Liver (tissue), 3 donors: ENCODE data around the gene ABCB6.

Source experiments
- EGR1 ChIP-seq, 2 donors: IDR thresholded peaks; 2 replicates each; pipeline ENCODE4 v1.6.1; 2016 to 2018; ENCODE audit warnings: antibody characterized with exemption in 2 of 2, low read depth in 2 of 2
- FOXA1 ChIP-seq: IDR thresholded peaks from 2 replicates; pipeline ENCODE4 v1.6.1; 2016; ENCODE audit warnings: antibody characterized with exemption
- GABPA ChIP-seq, 2 donors: IDR thresholded peaks in 1 of 2; conservative IDR thresholded peaks in 1 of 2; 2 replicates each; pipeline ENCODE4 v1.6.1; 2016; ENCODE audit warnings: antibody characterized with exemption in 2 of 2, mild to moderate bottlenecking in 1 of 2, moderate library complexity in 1 of 2
- HNF4A ChIP-seq, 2 donors: conservative IDR thresholded peaks; 2 replicates each; pipeline ENCODE4 v1.6.1; 2016; ENCODE audit warnings: antibody characterized with exemption in 2 of 2, mild to moderate bottlenecking in 2 of 2
- JUND ChIP-seq, 2 donors: IDR thresholded peaks; 2 replicates each; pipeline ENCODE4 v1.6.1; 2016; ENCODE audit warnings: antibody characterized with exemption in 2 of 2
- MAX ChIP-seq: IDR thresholded peaks from 2 replicates; pipeline ENCODE4 v1.6.1; 2016; ENCODE audit warnings: antibody characterized with exemption
- RAD21 ChIP-seq, 2 donors: IDR thresholded peaks; 2 replicates each; pipeline ENCODE4 v1.6.1; 2016; ENCODE audit warnings: antibody characterized with exemption in 2 of 2, mild to moderate bottlenecking in 2 of 2
- SP1 ChIP-seq: IDR thresholded peaks from 2 replicates; pipeline ENCODE4 v1.6.1; 2018; ENCODE audit warnings: antibody characterized with exemption, mild to moderate bottlenecking
- TAF1 ChIP-seq: conservative IDR thresholded peaks from 2 replicates; pipeline ENCODE4 v1.6.1; 2016; ENCODE audit warnings: antibody characterized with exemption, mild to moderate bottlenecking
- YY1 ChIP-seq: IDR thresholded peaks from 2 replicates; pipeline ENCODE4 v1.6.1; 2016; ENCODE audit warnings: antibody characterized with exemption, mild to moderate bottlenecking
- TF ChIP-seq, protein P1 (sequence below): fragments of 150-350 bp; IDR thresholded peaks from 2 replicates; pipeline ENCODE4 v1.5.1; 2017; ENCODE audit warnings: improper control_type of control experiment, low read depth, low read length; ENCODE audit not compliant: missing input control
- TF ChIP-seq, protein P2 (sequence below): IDR thresholded peaks from 2 replicates; pipeline ENCODE4 v1.6.1; 2016; ENCODE audit warnings: antibody characterized with exemption
- TF ChIP-seq, protein P3 (sequence below): IDR thresholded peaks from 2 replicates; pipeline ENCODE4 v1.6.1; 2016; ENCODE audit warnings: antibody characterized with exemption, mild to moderate bottlenecking
- TF ChIP-seq, protein P4 (sequence below): IDR thresholded peaks from 2 replicates; pipeline ENCODE4 v1.6.1; 2016; ENCODE audit warnings: antibody characterized with exemption
- donor health status: healthy.
- donor health status: healthy.

DNA sequence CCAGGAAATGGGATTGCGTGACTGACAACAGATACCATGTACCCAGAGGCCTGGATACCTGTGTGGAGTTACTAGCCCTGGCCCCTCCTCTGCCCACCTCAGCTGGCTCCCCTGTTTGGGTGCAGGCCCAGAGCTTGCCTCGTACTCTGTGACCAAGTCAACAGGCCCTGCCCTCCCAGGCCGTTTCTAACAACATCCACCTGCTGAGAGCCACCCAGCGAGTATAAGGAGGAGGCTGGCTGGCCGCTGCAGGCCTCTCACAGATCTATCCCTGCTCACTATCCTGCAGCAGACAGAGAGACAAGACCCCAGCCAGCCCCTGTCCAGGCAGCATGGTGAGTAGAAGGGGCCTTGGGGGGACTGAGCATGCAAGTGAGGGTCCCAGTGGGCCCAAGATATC lies 47.5 kb upstream of the ABCB6 start:
- TF ChIP-seq, protein P1, sequence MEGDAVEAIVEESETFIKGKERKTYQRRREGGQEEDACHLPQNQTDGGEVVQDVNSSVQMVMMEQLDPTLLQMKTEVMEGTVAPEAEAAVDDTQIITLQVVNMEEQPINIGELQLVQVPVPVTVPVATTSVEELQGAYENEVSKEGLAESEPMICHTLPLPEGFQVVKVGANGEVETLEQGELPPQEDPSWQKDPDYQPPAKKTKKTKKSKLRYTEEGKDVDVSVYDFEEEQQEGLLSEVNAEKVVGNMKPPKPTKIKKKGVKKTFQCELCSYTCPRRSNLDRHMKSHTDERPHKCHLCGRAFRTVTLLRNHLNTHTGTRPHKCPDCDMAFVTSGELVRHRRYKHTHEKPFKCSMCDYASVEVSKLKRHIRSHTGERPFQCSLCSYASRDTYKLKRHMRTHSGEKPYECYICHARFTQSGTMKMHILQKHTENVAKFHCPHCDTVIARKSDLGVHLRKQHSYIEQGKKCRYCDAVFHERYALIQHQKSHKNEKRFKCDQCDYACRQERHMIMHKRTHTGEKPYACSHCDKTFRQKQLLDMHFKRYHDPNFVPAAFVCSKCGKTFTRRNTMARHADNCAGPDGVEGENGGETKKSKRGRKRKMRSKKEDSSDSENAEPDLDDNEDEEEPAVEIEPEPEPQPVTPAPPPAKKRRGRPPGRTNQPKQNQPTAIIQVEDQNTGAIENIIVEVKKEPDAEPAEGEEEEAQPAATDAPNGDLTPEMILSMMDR: no peak
- TF ChIP-seq, protein P2, sequence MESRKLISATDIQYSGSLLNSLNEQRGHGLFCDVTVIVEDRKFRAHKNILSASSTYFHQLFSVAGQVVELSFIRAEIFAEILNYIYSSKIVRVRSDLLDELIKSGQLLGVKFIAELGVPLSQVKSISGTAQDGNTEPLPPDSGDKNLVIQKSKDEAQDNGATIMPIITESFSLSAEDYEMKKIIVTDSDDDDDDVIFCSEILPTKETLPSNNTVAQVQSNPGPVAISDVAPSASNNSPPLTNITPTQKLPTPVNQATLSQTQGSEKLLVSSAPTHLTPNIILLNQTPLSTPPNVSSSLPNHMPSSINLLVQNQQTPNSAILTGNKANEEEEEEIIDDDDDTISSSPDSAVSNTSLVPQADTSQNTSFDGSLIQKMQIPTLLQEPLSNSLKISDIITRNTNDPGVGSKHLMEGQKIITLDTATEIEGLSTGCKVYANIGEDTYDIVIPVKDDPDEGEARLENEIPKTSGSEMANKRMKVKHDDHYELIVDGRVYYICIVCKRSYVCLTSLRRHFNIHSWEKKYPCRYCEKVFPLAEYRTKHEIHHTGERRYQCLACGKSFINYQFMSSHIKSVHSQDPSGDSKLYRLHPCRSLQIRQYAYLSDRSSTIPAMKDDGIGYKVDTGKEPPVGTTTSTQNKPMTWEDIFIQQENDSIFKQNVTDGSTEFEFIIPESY: no peak
- no peak for TF ChIP-seq RAD21 (IDR thresholded peaks at IDR 0.05)
- TF ChIP-seq, protein P3, sequence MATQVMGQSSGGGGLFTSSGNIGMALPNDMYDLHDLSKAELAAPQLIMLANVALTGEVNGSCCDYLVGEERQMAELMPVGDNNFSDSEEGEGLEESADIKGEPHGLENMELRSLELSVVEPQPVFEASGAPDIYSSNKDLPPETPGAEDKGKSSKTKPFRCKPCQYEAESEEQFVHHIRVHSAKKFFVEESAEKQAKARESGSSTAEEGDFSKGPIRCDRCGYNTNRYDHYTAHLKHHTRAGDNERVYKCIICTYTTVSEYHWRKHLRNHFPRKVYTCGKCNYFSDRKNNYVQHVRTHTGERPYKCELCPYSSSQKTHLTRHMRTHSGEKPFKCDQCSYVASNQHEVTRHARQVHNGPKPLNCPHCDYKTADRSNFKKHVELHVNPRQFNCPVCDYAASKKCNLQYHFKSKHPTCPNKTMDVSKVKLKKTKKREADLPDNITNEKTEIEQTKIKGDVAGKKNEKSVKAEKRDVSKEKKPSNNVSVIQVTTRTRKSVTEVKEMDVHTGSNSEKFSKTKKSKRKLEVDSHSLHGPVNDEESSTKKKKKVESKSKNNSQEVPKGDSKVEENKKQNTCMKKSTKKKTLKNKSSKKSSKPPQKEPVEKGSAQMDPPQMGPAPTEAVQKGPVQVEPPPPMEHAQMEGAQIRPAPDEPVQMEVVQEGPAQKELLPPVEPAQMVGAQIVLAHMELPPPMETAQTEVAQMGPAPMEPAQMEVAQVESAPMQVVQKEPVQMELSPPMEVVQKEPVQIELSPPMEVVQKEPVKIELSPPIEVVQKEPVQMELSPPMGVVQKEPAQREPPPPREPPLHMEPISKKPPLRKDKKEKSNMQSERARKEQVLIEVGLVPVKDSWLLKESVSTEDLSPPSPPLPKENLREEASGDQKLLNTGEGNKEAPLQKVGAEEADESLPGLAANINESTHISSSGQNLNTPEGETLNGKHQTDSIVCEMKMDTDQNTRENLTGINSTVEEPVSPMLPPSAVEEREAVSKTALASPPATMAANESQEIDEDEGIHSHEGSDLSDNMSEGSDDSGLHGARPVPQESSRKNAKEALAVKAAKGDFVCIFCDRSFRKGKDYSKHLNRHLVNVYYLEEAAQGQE: no peak
- TF ChIP-seq YY1: no peak
- no peak for TF ChIP-seq MAX
- no peak for TF ChIP-seq EGR1 (IDR thresholded peaks at IDR 0.05; ENCODE audit: low read depth in 2 of 2)
- TF ChIP-seq GABPA (IDR thresholded peaks at IDR 0.05 in 1 of 2, conservative IDR thresholded peaks at IDR 0.05 in 1 of 2): no peak
- TF ChIP-seq, protein P4, sequence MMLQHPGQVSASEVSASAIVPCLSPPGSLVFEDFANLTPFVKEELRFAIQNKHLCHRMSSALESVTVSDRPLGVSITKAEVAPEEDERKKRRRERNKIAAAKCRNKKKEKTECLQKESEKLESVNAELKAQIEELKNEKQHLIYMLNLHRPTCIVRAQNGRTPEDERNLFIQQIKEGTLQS: no peak
- TF ChIP-seq HNF4A (conservative IDR thresholded peaks at IDR 0.05): no peak
- TF ChIP-seq JUND (IDR thresholded peaks at IDR 0.05): no peak
- no peak for TF ChIP-seq TAF1
- TF ChIP-seq SP1: no peak
- TF ChIP-seq FOXA1: no peak
